ENCODE measurements around the gene SGK2. TPM values are rescaled to one million over a fixed set of nuclear protein-coding genes. Genes with fewer than 3 reads are reported as not detected.

The SGK2 gene
- total and polyA plus RNA-seq, 2 of the 13 experiments (the other 11 are each of a cell fraction or from before 2014, with no cell fraction given), result 6.2 to 29.4 TPM

DNA sequence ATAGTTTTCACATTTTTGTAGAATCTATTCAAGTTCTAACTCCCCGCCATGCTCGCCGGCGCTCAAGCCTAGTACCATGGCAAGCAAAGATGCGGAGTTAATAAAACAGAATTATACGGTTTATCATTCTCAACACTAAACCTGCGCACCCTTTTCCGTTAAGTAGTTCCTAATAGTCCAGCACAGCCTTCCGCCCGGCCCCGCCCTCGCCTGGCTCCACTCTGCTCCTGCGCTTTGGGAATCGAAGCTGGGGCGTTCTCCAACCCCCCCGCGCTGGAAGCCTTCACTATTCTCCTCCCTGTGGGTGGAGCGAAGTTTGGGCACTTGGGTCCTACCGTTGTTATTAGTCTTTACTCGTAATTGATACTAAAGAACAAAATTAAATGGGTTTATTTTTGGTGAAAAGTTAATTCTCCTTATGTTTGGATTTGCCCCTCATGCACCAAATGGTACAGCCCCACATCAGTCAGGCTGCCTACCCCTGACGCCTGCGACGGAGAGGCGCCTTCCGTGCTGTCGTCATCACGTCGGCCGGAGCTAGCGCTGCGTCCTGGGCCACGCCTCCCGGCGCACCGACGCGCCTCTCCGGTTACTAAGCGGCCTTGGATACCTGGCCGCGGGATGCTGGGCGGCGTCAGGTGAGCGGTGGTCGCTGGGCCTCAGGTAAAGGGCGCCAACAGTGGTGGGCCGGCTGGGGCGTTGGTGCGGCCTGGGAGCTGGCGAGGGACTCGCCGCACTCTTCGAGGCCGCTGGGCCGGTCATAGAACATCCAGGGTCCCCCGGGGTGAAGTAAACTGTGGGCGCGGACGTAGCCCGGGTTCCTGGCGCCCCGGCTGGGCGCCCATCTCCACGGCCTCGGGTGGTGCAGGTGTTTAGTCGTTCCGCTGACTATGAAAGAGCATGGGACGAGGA, 31.8 kb downstream of the SGK2 start, which contains the start of gene IFT52 (continued):
- TF ChIP-seq ZZZ3 (CRISPR knock-in tag; IDR thresholded peaks at IDR 0.05; ENCODE audit: borderline replicate concordance), result peak; percentile 90
- TF ChIP-seq ZFP36 (IDR thresholded peaks at IDR 0.05; ENCODE audit: borderline replicate concordance, low read depth, low read length, partially characterized antibody), result no peak
- TF ChIP-seq, protein P1, sequence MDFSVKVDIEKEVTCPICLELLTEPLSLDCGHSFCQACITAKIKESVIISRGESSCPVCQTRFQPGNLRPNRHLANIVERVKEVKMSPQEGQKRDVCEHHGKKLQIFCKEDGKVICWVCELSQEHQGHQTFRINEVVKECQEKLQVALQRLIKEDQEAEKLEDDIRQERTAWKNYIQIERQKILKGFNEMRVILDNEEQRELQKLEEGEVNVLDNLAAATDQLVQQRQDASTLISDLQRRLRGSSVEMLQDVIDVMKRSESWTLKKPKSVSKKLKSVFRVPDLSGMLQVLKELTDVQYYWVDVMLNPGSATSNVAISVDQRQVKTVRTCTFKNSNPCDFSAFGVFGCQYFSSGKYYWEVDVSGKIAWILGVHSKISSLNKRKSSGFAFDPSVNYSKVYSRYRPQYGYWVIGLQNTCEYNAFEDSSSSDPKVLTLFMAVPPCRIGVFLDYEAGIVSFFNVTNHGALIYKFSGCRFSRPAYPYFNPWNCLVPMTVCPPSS (IDR thresholded peaks at IDR 0.05), result no peak
- 0 out of 2 replicates have a peak, but pooled peaks have one; percentile 69 for TF ChIP-seq MED13 (CRISPR knock-in tag; IDR thresholded peaks at IDR 0.05)
- peak; percentile 31; the same call in 1 of the 2 replicates for TF ChIP-seq ZNF607 (CRISPR knock-in tag; IDR thresholded peaks at IDR 0.05; ENCODE audit: borderline replicate concordance)
- TF ChIP-seq ZSCAN30 (CRISPR knock-in tag; IDR thresholded peaks at IDR 0.05), result no peak; the same call in 1 of the 2 replicates
- TF ChIP-seq FOXA1 (IDR thresholded peaks at IDR 0.05), result no peak
- peak; percentile 50; the same call in 1 of the 2 replicates for TF ChIP-seq FOXA1 (CRISPR knock-in tag; IDR thresholded peaks at IDR 0.05)
- TF ChIP-seq POLR2AphosphoS2 (IDR thresholded peaks at IDR 0.05; ENCODE audit: low read depth, low read length), result no peak
- no peak for TF ChIP-seq MAFG (CRISPR knock-in tag; IDR thresholded peaks at IDR 0.05)
- TF ChIP-seq, protein P2, sequence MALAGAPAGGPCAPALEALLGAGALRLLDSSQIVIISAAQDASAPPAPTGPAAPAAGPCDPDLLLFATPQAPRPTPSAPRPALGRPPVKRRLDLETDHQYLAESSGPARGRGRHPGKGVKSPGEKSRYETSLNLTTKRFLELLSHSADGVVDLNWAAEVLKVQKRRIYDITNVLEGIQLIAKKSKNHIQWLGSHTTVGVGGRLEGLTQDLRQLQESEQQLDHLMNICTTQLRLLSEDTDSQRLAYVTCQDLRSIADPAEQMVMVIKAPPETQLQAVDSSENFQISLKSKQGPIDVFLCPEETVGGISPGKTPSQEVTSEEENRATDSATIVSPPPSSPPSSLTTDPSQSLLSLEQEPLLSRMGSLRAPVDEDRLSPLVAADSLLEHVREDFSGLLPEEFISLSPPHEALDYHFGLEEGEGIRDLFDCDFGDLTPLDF (CRISPR knock-in tag; IDR thresholded peaks at IDR 0.05), result peak; percentile 81
- TF ChIP-seq KDM3A (CRISPR knock-in tag; IDR thresholded peaks at IDR 0.05; ENCODE audit: low read depth), result peak; percentile 78; the same call in 1 of the 2 replicates
- peak; percentile 85; the same call in 1 of the 2 replicates for TF ChIP-seq NFKB2 (CRISPR knock-in tag; IDR thresholded peaks at IDR 0.05; ENCODE audit: borderline replicate concordance)
- no peak for TF ChIP-seq NFIB (CRISPR knock-in tag; IDR thresholded peaks at IDR 0.05; ENCODE audit: borderline replicate concordance)
- peak; percentile 99 for TF ChIP-seq ZEB1 (IDR thresholded peaks at IDR 0.05; ENCODE audit: insufficient replicate concordance, low read depth)
- TF ChIP-seq, protein P3, sequence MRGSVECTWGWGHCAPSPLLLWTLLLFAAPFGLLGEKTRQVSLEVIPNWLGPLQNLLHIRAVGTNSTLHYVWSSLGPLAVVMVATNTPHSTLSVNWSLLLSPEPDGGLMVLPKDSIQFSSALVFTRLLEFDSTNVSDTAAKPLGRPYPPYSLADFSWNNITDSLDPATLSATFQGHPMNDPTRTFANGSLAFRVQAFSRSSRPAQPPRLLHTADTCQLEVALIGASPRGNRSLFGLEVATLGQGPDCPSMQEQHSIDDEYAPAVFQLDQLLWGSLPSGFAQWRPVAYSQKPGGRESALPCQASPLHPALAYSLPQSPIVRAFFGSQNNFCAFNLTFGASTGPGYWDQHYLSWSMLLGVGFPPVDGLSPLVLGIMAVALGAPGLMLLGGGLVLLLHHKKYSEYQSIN (CRISPR knock-in tag; IDR thresholded peaks at IDR 0.05; ENCODE audit: borderline replicate concordance), result no peak
- TF ChIP-seq ZNF180 (CRISPR knock-in tag; IDR thresholded peaks at IDR 0.05; ENCODE audit: borderline replicate concordance, low read depth), result 0 out of 2 replicates have a peak, but pooled peaks have one; percentile 79
- TF ChIP-seq CENPX (CRISPR knock-in tag; IDR thresholded peaks at IDR 0.05), result no peak
- TF ChIP-seq, protein P4, sequence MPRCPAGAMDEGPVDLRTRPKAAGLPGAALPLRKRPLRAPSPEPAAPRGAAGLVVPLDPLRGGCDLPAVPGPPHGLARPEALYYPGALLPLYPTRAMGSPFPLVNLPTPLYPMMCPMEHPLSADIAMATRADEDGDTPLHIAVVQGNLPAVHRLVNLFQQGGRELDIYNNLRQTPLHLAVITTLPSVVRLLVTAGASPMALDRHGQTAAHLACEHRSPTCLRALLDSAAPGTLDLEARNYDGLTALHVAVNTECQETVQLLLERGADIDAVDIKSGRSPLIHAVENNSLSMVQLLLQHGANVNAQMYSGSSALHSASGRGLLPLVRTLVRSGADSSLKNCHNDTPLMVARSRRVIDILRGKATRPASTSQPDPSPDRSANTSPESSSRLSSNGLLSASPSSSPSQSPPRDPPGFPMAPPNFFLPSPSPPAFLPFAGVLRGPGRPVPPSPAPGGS (CRISPR knock-in tag; IDR thresholded peaks at IDR 0.05), result peak; percentile 94
- no peak for TF ChIP-seq ZNF878 (CRISPR knock-in tag; IDR thresholded peaks at IDR 0.05)
- TF ChIP-seq, protein P5, sequence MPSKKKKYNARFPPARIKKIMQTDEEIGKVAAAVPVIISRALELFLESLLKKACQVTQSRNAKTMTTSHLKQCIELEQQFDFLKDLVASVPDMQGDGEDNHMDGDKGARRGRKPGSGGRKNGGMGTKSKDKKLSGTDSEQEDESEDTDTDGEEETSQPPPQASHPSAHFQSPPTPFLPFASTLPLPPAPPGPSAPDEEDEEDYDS (CRISPR knock-in tag; IDR thresholded peaks at IDR 0.05), result peak; percentile 89
- no peak; the same call in 1 of the 2 replicates for TF ChIP-seq SOX5 (CRISPR knock-in tag; IDR thresholded peaks at IDR 0.05; ENCODE audit: borderline replicate concordance)

All from HepG2 (cell line).